ENCODE measurements around the gene KCNB1. TPM values are rescaled to one million over a fixed set of nuclear protein-coding genes. Genes with fewer than 3 reads are reported as not detected.

Gene KCNB1
- total and polyA plus RNA-seq, 2 experiments from 2014 or later = 0.06 to 0.10 TPM

- H3K4me1 ChIP-seq (ENCODE audit: low read depth) = no peaks in the 10 kb centered on the region
- H3K27me3 ChIP-seq = peaks cover 38% of the 10 kb centered on the region
- no peak overlapping the region for H3K27ac ChIP-seq
- no peaks in the 10 kb centered on the region for H3K36me3 ChIP-seq
- DNase-seq (ENCODE audit: low read depth in 1 of 2, low spot score in 1 of 2) = peak; percentile 26 to 85
- no peak overlapping the region for H3K4me3 ChIP-seq
- TF ChIP-seq CTCF (IDR thresholded peaks at IDR 0.05; ENCODE audit: low read depth, low read length) = peak; percentile 48
- no peaks in the 10 kb centered on the region for H3K9me3 ChIP-seq (ENCODE audit: low read depth)
Observed at GRCh38 chr20:49323622-49324238, 158.7 kb downstream of the KCNB1 start.

GRCh38 chr20:49320460-49320859, 162.0 kb downstream of the KCNB1 start:
- TF ChIP-seq CTCF (IDR thresholded peaks at IDR 0.05; ENCODE audit: low read depth, low read length) = peak; percentile 61
- Histone ChIP-seq H3K36me3 (no peaks in the 10 kb centered on the region), H3K9me3 (ENCODE audit: low read depth) (no peaks in the 10 kb centered on the region), H3K4me3 (no peak overlapping the region), H3K4me1 (ENCODE audit: low read depth) (no peaks in the 10 kb centered on the region), H3K27ac (no peak overlapping the region), H3K27me3 (peaks cover 61% of the 10 kb centered on the region)
- DNase-seq (ENCODE audit: low read depth in 1 of 2, low spot score in 1 of 2) = peak; percentile 52 to 74

GRCh38 chr20:49319208-49319809, 163.2 kb downstream of the KCNB1 start:
- H3K27ac ChIP-seq = no peak overlapping the region
- H3K4me3 ChIP-seq = peak overlapping the region; percentile 40
- no peaks in the 10 kb centered on the region for H3K4me1 ChIP-seq (ENCODE audit: low read depth)
- no peak for TF ChIP-seq CTCF (IDR thresholded peaks at IDR 0.05; ENCODE audit: low read depth, low read length)
- no peaks in the 10 kb centered on the region for H3K36me3 ChIP-seq
- no peak for DNase-seq (ENCODE audit: low read depth in 1 of 2, low spot score in 1 of 2)
- H3K27me3 ChIP-seq = peaks cover 68% of the 10 kb centered on the region
- no peaks in the 10 kb centered on the region for H3K9me3 ChIP-seq (ENCODE audit: low read depth)

GRCh38 chr20:49318430-49319207, 163.8 kb downstream of the KCNB1 start:
- no peaks in the 10 kb centered on the region for H3K36me3 ChIP-seq
- no peaks in the 10 kb centered on the region for H3K4me1 ChIP-seq (ENCODE audit: low read depth)
- no peaks in the 10 kb centered on the region for H3K9me3 ChIP-seq (ENCODE audit: low read depth)
- DNase-seq (ENCODE audit: low read depth in 1 of 2, low spot score in 1 of 2) = peak in 1 of 2 donors; percentile 33
- peaks cover 71% of the 10 kb centered on the region for H3K27me3 ChIP-seq
- no peak overlapping the region for H3K27ac ChIP-seq
- peak overlapping the region; percentile 40 for H3K4me3 ChIP-seq
- no peak for TF ChIP-seq CTCF (IDR thresholded peaks at IDR 0.05; ENCODE audit: low read depth, low read length)

- H3K4me1 ChIP-seq (ENCODE audit: low read depth) = no peaks in the 10 kb centered on the region
- H3K4me3 ChIP-seq = peak overlapping the region; percentile 40
- no peaks in the 10 kb centered on the region for H3K9me3 ChIP-seq (ENCODE audit: low read depth)
- peaks cover 71% of the 10 kb centered on the region for H3K27me3 ChIP-seq
- DNase-seq (ENCODE audit: low read depth in 1 of 2, low spot score in 1 of 2) = no peak
- no peaks in the 10 kb centered on the region for H3K36me3 ChIP-seq
- no peak overlapping the region for H3K27ac ChIP-seq
- TF ChIP-seq CTCF (IDR thresholded peaks at IDR 0.05; ENCODE audit: low read depth, low read length) = no peak
Observed at GRCh38 chr20:49318091-49318429, 164.4 kb downstream of the KCNB1 start.

All from cardiac muscle cell (in vitro differentiated cells and primary cell).